NOMO-1 treated with DMSO at 0.1 percent for 48 hours (cell line): ENCODE results near the gene SH3RF3.
A peak's percentile ranks its signal among the peaks of the same experiment; 100 is the strongest.

Experiments
- DNase-seq: peaks from one replicate; lab custom pipeline; 2025; ENCODE audit not compliant: unreplicated experiment; lab: John Stamatoyannopoulos, UW

SH3RF3 gene

DNA sequence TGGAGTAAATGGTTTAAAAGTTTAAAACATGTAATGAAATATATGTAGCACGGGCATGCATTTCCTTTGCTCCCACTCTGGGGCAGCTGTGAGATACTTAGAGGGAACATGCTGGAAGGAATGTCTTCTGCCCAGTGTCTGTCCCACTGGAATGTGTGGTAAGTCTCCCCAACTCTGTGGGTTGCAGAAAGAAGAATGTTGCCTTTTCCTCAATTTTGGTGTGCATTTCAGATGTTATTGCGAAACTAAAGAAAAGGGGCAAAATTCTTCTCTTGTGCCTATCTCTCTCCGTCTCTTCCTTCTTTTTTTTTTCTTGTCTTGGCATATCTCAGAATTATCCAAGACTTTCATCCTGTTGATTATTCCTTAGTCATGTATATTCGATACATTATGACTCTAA lies 201.1 kb downstream of the SH3RF3 start:
- no peak for DNase-seq

DNA sequence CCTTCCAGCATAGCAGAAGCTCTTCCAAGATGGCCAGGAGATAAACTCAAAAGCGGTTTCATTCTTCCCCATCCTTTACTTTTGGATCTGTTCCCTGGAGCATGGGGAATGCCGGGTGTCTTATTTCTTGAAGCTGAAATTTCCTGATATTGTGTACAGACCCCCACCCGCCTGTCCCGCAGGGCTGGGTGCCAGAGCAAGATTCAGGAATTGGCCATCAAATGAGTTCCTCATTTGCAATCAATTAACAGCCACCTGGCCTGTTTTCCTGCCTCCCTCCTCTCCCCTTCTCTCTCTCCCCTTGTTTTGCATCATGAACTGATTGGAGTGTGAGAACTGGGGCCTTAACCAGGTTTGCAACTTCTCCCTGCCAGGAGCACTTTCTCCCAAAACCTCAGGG lies 202.1 kb downstream of the SH3RF3 start:
- no peak for DNase-seq

- DNase-seq = no peak
Measured at GRCh38 chr2:109331896-109332848, 203.2 kb downstream of the SH3RF3 start.

DNA sequence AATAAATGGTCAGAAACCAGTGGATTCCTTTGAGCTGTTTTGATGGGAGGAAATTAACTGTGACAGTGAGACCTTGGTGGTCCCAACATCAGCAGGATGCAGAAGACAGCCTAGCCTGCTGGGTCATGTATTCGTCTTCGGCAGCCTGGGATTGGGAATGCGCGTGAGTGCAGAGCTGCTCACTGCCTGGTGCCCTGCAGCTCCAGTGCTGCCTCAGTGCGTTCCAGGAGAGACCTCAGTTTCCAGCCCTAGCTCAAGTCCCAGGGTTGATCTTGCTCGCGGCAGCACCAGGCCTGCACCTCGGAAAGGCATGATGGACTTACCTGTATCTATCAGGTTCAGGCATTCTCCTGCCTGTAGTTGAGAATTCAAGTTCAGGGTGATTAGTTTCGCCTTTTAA lies 203.9 kb downstream of the SH3RF3 start:
- no peak for DNase-seq

GRCh38 chr2:109333414-109334210 lies 204.6 kb downstream of the SH3RF3 start:
- DNase-seq = peak; percentile 59

- no peak for DNase-seq
Measured at GRCh38 chr2:109335631-109336176, 206.7 kb downstream of the SH3RF3 start.

DNA sequence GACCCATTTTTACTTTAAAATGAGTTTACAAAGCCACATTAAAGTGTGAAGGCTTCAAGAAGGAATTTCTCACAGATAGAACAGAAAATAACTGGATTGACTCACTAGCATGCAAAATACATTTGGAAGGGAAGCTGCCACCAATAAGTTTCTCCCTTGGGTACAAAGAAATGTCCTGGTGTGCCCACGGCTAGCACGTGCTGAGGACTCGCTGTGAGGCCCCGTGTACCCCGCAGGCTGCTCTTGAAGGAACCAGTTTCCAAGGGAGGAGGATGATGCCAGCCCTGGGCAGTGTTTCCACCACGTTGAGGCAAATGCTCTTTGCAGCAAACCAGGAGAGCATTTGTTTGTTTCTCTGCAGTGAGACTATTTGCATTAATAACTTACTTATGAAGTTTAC lies 207.3 kb downstream of the SH3RF3 start:
- no peak for DNase-seq

GRCh38 chr2:109337221-109337620 lies 208.2 kb downstream of the SH3RF3 start:
- no peak for DNase-seq

DNA sequence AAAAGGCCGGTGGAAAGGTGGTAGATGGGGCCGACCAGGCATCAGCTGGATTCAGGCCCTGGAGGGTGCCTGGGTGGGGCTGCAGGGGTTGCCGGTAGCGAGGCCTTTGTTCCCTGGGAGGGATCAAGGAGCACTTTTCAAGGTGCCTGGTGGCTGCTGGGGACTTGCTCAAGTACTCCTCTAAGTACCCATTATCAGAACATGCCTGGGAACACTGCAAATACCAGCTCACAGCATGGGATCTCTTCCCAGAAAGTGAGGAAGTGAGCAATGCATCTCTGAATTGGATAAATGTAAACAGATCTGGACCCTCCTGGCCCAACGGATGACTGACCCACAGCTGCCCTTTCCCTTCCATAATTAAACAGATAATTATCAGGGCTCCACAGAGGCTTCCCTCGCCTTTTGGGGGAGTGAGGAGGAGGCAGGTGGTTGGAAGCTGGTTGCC lies 210.5 kb downstream of the SH3RF3 start:
- DNase-seq = no peak

DNA sequence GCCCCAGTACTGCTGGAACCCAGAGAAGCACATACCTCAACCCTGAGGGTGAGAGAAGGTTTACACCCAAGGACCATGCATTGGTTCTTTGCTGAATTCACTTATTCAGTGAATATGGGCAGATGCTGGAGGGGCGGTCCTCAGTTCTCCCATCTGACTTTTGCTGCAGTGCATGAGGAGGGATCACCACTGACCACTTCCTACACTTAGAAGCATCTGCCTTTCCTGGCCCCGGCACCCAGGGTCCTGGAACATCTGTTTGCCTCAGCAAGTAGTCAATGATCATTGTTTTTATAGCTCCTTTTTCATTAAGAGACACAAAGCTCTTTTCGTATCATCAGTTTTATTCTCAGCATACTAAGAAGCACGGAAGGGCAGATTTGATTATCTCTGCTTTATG lies 211.4 kb downstream of the SH3RF3 start:
- DNase-seq = no peak

DNA sequence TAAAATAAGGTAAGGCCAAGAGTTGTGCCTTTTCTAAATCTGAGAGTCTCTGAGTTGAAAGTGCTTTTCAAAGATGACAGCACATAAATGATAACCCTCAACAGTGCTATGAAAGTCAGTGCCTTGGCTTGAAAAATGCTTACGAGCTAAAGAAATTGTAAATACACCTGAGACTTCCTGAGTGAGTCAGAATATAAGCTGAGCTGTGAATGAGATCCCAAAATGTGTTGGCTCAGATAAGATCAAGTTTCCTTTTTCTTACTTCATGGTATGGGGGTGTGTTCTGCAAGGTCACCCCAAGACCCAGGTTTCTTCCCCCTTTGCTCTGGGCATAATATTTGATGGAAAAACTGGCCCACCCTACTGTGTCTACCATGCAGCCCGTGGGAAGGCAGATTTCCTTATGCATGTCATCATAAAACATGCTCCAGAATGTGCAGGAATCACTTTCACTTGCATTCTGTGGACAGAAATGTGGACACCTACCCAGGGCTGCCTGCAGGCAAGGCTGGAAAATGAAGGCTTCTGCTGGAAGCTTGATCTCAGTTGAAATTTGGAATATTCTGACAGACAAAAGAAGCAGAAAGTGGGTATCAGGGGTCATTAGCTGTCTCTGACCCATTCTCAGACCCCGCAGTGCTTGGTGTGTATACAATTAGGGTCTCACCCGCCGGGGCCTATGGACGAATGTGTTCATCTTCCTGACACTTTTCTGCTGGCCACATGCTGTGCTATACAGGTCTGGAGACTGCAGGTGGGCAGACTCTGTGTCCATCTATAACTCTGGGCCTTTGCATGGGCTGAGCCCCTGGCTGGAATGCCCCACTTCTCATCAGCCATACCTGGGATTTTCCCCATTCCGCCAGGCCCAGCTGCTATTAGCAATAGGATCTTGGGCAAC lies 212.6 kb downstream of the SH3RF3 start:
- no peak for DNase-seq

DNA sequence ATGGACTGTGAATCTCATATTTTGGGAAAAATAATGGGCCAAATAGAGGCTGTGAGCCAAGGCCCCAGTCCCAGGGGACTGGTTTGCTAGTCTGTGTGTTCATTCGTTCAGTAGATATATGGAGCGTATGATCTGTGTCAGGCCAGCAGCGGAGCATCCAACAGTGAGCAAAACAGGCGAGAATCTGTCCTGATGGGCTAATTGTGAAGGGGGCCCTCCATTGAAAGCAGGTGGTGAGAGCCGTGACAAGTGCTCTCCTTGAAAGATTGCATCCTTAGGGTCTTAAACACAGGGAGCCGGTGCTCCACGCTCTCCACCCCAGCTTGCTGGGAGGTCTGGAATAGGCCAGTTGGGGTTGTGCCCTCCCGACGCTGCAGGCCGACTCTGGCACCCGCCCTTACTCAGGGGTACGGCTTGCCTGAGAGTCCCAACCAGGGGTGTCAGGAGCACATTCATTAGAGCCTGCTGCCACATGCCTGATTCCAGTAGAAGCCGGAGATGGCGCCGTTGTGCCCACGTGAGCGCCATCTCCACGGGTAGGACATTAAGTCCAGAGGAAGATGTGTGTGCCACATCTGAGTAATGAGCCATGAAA lies 213.3 kb downstream of the SH3RF3 start:
- DNase-seq = no peak

- DNase-seq = no peak
Measured at GRCh38 chr2:109342930-109343329, 213.9 kb downstream of the SH3RF3 start.

DNA sequence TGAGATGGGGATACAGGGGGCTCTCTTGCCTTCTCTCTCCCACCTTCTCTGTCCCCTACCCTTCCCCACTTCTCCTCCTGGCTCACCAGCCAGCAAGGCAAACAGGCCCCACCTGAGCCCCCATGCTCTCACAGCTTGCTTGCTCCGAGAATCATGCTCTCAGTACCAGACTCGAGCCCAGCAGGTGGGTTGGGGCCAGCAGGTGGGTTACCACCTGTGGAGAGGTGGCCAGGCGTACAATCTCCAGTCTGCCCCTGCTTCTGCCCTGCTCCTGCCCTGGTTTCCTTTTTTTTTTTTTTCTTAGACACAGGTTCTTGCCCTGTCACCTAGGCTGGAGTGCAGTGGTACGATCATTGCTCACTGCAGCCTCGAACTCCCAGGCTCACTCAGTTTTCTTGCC lies 214.5 kb downstream of the SH3RF3 start:
- DNase-seq = no peak

GRCh38 chr2:109344270-109344805 lies 215.3 kb downstream of the SH3RF3 start:
- DNase-seq = no peak

DNA sequence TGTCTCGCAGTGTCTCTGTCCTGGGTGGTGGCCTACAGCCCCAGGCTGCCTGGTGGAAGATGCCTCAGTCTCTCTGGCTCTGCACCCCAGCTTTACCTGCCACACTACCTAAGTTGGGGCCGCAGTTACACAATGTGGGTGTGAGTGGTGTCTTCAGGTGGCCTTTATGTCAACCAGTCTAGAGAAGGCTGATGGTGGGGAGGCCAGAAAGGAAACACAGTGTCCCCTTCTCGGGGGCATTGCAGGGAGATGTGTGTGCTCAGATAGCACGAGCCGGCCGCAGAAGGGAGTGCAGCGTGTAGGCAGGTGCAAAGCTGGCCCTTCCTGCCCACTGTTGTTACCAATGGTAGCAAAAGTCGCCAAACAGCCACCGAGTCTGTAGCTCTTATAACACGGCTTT lies 216.1 kb downstream of the SH3RF3 start:
- no peak for DNase-seq

DNA sequence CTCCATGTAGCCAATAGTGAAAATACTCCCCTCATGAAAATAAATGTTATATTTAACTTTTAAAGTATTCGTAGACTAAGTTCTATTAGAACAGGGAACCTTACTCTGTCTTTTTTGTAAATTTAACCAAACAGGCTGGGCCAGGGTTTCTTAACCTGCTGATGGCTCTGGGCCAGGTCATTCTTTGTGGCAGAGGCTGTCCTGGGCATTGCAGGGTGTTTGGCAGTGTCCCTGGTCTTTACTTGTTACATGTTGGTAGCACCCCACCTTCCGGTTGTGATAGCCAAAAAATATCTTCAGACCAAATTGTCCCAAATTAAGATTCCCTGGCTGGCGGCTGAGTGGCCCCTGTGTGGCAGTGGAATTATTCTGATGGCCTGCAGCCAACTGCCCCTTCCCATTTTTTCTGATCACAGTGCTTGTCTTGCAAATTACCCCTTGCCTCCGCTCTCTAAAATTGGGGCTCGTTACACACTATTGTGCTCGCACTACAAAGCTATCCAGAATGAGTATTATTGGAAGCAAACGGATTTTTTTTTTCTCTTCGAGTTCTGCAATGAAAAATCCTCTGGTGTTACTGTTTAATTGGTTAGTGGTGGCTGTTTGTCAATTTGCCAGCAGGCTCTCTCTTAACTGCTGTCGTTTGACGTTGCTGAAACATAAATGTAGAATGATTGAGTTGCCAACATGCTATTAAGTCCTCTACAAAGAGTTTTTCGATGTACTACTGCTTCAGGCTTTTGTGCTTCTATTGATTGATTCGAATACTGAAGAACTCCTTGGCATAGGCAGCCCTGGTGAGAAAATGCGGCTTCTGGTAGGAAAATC lies 216.9 kb downstream of the SH3RF3 start:
- no peak for DNase-seq

GRCh38 chr2:109346601-109347228 lies 217.7 kb downstream of the SH3RF3 start:
- no peak for DNase-seq

DNA sequence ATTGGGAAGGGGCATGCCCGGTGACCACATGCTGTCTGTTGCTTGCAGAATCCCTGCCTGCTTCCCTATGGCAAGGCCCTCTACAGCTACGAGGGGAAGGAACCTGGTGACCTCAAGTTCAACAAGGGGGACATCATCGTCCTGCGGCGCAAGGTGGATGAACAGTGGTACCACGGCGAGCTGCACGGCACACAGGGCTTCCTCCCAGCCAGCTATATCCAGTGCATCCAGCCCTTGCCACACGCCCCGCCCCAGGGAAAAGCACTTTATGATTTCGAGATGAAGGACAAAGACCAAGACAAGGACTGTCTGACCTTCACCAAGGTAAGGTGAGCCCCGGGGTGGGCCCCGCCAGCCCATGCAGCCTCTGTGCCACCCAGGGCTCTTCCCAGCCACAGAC lies 218.6 kb downstream of the SH3RF3 start:
- no peak for DNase-seq
